Measurements from ENCODE around the gene NTRK2.

GRCh38 chr9:85056203-85056572 is 386.7 kb downstream of the NTRK2 start:
- TF ChIP-seq CTCF (optimal IDR thresholded peaks at IDR 0.05 in 1 of 3, IDR thresholded peaks at IDR 0.05 in 1 of 3, conservative IDR thresholded peaks at IDR 0.05 in 1 of 3; ENCODE audit: extremely low read depth in 1 of 3, insufficient read depth in 2 of 3, low read length in 3 of 3) (no peak), EZH2 (IDR thresholded peaks at IDR 0.05; ENCODE audit: low read length) (no peak)
